Suppressor macrophage treated with lipopolysaccharide for 4 hours (primary cell): ENCODE data around the gene SLC22A23.
A peak's percentile ranks its signal among the peaks of the same experiment; 100 is the strongest.

Experiments
- DNase-seq: peaks from one replicate; pipeline ENCODE4 v3.0.0-alpha.2; 2020

Gene SLC22A23

GRCh38 chr6:3329393-3330051, 127.3 kb downstream of the SLC22A23 start:
- no peak for DNase-seq

DNA sequence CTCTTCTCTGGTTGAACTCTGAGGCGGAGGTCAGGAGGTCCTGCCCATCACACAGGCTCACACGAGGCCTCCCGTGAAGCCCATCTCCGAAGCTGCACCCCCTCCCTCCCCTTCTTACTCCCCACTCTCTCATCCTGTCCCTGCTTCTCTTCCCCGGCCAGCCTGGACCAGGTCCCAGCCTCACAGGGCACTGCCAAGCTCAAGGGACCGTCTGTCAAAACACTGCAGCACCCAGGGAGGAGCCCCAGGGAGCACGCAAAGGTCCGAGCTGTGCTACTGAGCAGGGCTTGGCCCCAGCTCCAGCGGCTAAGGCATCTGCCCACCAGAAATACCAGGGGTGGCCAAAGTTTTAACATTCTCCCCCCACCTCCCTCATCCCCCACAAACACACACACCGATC, 128.1 kb downstream of the SLC22A23 start:
- DNase-seq: no peak

DNA sequence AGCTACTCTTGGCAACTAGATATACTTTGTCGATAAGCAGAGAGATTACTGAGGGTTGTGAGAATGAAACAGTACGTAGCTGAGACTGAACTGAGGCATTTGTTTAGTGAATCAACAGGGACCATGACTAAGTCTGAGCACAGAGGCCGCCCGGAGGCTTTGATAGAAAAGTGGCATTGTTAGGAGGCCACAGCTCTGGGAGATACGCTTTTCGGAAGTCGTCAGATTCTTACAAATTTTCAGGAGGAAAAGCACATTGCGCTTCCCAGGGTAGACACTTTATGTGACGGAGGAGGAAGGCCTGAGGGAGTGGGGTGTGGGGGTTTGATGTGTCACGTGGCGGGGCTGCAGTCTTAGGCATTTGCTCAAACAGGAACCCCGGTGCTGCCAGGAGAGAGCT, 128.7 kb downstream of the SLC22A23 start:
- DNase-seq: no peak

- no peak for DNase-seq
These were observed 129.4 kb downstream of the SLC22A23 start for GRCh38 chr6:3327403-3327802.

- DNase-seq: no peak
These were observed 129.9 kb downstream of the SLC22A23 start for GRCh38 chr6:3326981-3327380.

- DNase-seq: no peak
These were observed 130.5 kb downstream of the SLC22A23 start for GRCh38 chr6:3326184-3326971.

GRCh38 chr6:3325210-3325609, 131.6 kb downstream of the SLC22A23 start:
- peak; percentile 17 for DNase-seq

DNA sequence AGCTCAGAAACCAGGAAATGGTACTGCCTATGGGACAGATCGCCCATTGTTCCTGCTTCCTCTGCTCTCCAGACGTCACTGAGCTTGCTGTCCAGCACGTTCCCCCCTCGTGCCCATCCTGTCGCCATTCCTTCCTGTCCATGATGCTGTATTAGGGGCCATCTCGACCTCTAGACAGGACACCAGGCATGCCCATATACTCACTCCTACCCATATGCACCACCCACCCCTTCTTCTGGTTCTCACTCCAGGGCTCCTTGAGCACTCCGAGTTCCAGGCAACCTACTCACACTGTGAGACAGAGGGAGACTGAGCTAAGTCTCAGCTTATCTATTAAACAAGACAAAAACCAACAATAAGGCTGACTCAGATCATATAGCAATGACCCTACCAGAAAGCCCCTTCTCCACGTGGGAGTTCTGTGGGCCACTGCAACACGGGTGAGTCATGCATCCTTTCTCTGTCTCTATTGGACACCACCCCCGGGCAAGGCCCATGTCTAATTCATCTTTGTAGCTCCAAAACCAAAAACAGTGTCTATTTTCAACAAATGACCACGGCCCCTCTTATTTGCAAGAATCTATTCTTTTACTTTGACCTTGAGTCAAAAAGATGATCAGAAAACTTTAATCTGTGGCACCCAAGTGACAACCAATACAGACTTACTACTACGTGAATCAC, 132.4 kb downstream of the SLC22A23 start:
- peak; percentile 87 for DNase-seq

DNA sequence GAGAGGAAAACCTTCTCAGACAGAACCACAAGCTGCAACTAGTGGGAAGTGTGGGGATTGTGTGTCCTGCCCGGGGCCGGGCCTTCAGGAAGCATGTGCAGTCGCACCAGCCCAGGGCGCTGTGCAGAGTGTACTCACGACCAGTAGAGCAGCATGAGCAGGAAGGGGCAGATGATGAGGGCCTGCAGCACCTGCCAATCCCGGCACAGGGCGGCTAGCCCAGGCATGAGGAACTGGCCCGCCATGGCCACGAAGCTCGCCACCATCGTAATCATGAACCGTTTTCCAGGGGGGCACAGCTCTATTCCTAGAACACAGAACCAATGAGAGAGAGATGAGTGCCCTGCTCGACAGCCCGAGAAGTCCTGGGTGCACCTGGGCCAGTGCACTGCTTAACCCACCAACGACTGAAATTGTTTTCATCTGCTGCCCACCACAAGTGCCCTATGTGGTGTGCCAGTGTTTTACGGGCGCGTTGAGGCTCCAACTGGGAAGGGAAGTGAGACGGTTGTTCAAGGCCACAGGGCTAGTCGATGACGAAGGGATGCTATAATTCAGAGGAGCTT, 133.1 kb downstream of the SLC22A23 start:
- no peak for DNase-seq

GRCh38 chr6:3323148-3323547, 133.7 kb downstream of the SLC22A23 start:
- no peak for DNase-seq

GRCh38 chr6:3322366-3322890, 134.4 kb downstream of the SLC22A23 start:
- no peak for DNase-seq

DNA sequence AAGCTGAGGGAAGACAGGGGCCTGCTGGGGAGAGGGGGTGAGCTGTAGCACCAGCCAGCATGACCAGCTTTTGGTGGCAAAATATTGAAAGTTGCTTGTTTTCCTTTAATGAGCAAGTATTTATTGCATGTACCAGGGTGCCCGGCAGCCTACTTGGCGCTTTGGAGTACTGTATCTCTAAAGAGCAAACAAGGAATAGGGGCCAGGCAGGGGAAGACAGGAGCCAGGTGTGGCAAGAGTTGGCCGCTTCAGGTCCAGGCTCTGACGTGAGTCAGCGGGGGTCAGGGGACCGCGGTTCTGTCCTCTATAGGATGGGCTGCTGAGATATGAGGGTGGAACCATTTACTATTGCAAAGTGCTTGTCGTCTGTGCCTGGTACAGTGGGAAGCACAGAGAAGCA, 135.0 kb downstream of the SLC22A23 start:
- no peak for DNase-seq

GRCh38 chr6:3321042-3321441, 135.8 kb downstream of the SLC22A23 start:
- no peak for DNase-seq

DNA sequence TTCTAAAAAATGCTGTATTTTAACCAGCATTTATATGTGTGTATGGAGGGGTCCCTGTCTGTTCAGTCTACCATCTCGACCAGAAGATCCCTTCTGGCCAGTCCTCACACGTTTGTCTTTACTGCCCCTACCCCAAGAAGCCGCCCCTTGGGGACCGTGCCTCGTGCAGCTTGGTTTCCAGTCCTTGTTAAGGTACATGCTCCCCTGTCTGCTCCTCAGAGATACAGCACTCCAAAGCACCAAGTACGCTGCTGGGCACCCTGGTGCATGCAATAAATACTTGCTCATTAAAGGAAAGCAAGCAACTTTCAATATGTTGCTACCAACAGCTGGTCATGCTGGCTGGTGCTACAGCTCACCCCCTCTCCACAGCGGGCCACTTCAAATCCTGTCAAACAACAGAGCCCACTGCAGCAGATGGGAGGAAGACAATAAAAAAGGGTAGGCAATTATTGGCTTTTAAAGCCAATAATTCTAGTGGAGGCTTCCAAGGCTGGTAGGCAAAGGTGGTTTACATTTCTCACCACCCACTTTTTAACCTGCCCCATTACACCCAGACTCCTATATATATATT, 136.5 kb downstream of the SLC22A23 start:
- DNase-seq: no peak

- no peak for DNase-seq
These were observed 137.1 kb downstream of the SLC22A23 start for GRCh38 chr6:3319610-3320200.

GRCh38 chr6:3318821-3319540, 137.9 kb downstream of the SLC22A23 start:
- DNase-seq: no peak

DNA sequence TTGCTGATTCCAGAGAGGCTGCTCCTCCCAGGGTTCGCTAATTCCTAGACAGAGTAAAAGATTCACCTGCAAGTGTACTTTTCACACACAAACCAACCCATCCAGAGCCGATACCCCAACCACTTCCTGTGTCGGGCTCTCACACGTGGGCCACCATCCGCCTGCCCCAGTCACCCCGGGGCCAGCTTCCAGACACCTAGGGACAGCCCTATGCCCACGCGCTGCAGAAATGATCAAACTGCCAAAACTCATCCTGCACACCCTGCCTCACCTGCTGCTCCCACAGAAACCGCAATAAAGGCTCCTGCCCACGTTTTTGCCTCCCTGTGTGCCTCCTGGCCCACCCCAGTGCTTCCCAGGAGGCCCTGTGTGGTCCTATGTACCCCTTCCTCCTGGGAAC, 138.6 kb downstream of the SLC22A23 start:
- DNase-seq: no peak

DNA sequence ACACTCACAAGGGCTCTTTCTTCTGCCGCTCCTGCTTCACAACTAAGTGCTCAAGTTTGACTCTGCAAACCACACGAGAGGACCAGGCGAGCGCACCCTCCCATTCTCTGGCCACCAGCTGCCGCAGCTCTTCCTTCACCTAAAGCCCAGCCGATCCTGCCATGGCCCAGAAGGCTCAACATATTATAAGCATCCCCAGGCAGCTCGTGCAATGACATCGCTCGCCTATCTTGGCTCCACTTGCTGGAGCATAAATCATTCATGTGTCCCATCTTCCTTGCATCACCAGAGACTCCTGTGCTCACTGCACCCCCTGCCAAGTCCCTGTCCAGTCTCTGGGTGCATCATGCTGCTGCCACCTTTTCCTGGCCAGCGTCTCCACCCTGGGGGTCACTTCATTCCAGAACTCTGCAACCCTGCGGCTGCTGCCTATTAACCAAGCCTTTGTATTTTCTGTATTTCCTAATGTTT, 139.1 kb downstream of the SLC22A23 start:
- DNase-seq: no peak

- no peak for DNase-seq
These were observed 140.0 kb downstream of the SLC22A23 start for GRCh38 chr6:3316818-3317217.

DNA sequence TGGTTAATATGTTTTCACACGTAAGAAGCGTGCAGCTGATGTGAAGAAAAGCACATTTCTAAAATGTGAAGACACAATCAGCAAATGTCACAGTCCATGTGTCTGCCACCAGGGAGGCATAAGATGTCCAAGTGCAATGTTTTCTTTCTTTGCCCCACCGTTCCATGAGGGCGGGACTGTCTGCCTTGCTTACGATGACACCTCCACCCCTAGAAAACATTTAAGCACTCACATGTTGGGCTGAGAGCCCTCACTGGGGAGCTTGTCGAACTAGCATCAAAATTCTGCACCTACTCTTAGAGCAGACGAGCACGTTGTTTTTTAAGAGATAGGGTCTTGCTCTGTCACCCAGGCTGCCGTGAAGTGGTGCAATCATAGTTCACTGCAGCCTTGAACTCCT, 140.5 kb downstream of the SLC22A23 start:
- no peak for DNase-seq

GRCh38 chr6:3315841-3316240, 141.0 kb downstream of the SLC22A23 start:
- no peak for DNase-seq
